Measurements from ENCODE around the gene KRTAP23-1. TPM values are rescaled to one million over a fixed set of nuclear protein-coding genes. Genes with fewer than 3 reads are reported as not detected.

KRTAP23-1 gene
- total RNA-seq (not detected), polyA plus RNA-seq (not detected)
- long read RNA-seq, donor 1: 0 reads
- long read RNA-seq, donor 2: 0 reads
- long read RNA-seq, donor 3: 0 reads
- long read RNA-seq, donor 4: 0 reads

DNA sequence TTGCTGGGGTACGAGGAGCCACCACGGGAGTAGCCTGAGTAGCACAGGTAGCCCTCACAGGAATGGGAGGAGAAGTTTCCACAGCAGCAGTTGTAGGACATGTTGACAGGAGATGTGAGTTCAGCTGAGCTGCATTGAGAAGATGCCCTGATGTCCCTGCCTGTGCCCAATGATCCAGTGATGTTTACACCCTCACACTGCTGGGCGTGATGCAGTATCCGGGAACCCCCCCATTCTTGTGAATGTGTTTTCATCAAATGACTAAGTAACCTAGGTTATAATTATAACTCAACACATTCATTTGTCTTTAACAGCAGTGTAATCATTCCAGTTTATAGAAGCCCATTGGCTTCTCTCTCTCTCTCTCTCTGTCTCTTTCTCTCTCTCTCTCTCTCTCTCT lies at the start of gene KRTAP23-1:
Gene KRTAP23-1 (minus strand): TSS at position 101 of the 400 bp plus-strand sequence. CDS start 0 bp downstream, at position 101.
- 89% methylated on average over 4 of the region's 4 CpGs for WGBS
- DNase-seq: no peak
- H3K27ac ChIP-seq (ENCODE audit: low read length): no peak within 1 kb of the TSS
- no peak for ATAC-seq
- no peak within 1 kb of the TSS for H3K4me3 ChIP-seq (ENCODE audit: low read length)
- H3K4me1 ChIP-seq (ENCODE audit: control insufficient read depth, insufficient read depth, low read length): no peaks in the 10 kb centered on the region
- no peaks in the 10 kb centered on the region for H3K9me3 ChIP-seq (ENCODE audit: control insufficient read depth, low read length)
- intact Hi-C loops (cut with DNase I): loop anchor here in 3 of 4 donors (10.0 kb wide), 3 partner anchors 86 to 736 kb away; partner anchors contain the start of gene KRTAP13-4 (in 1 of the 3)
- no peaks in the 10 kb centered on the region for H3K27me3 ChIP-seq (ENCODE audit: control insufficient read depth, insufficient read depth)

- Histone ChIP-seq H3K9me3 (ENCODE audit: control insufficient read depth, low read length) (no peaks in the 10 kb centered on the region), H3K27me3 (ENCODE audit: control insufficient read depth, insufficient read depth) (no peaks in the 10 kb centered on the region), H3K27ac (ENCODE audit: low read length) (no peak within 1 kb of the TSS), H3K4me1 (ENCODE audit: control insufficient read depth, insufficient read depth, low read length) (no peaks in the 10 kb centered on the region), H3K4me3 (ENCODE audit: low read length) (no peak within 1 kb of the TSS)
- 80% methylated on average over 4 of the region's 4 CpGs for WGBS
- DNase-seq (no peak), ATAC-seq (no peak)
- intact Hi-C loops (cut with DNase I): no loop called here
These were observed 47.3 kb upstream of the KRTAP23-1 start, which contains the start of gene KRTAP13-1 for GRCh38 chr21:30395731-30396130. Gene KRTAP13-1, plus strand, starts transcription at chr21:30396031. Its CDS starts 56 bp downstream, at chr21:30396087.

DNA sequence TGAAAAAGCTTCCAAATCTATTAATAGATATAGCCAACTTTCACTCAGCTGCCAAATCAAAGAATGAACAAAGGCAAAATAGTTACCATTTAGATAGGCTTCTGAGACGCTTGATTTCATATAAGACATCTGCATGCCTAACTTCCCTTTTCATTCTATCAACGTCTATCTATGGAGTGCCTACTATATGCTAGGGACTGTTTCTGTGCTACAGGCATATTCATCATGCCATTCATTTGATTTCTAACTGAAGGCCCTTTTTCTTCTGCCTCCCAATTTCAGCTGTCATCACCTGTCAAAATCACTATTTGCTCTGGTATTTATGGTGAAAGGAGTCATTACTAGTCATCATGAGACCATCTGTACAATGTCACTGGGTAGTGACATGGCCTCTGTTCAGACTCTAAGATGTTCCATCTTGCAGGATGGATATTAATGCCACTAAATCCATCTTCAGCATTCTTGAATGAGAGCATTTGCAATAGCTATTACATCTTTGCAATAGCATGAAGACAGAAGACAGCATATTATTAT lies 43.2 kb upstream of the KRTAP23-1 start:
- no peaks in the 10 kb centered on the region for H3K9me3 ChIP-seq (ENCODE audit: control insufficient read depth, low read length)
- ATAC-seq (no peak), DNase-seq (no peak)
- WGBS: 25% methylated on average over 2 of the region's 2 CpGs
- H3K27me3 ChIP-seq (ENCODE audit: control insufficient read depth, insufficient read depth): no peaks in the 10 kb centered on the region
- no peak overlapping the region for H3K4me3 ChIP-seq (ENCODE audit: low read length)
- intact Hi-C loops (cut with DNase I): no loop called here
- no peak overlapping the region for H3K27ac ChIP-seq (ENCODE audit: low read length)
- H3K4me1 ChIP-seq (ENCODE audit: control insufficient read depth, insufficient read depth, low read length): no peaks in the 10 kb centered on the region

DNA sequence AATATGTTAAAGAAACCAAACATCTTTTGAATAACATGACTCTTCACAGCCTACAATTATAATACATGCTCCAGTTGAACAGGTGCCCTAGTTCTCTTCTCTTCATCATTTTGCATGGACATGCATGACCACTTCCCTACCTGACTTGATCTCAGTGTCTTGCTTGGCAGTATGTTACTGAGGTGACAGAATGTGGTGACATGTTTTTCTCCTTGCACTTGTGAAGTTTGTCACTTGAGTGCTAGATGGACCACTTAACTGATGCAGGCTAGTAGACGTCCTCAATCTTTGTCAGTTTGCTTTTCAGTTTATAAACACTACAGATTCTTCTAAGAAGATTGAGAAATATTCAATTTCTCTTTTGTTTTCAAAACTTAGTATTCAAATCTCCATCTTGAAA lies 33.8 kb upstream of the KRTAP23-1 start:
- 27% methylated on average over 1 of the region's 1 CpG for WGBS
- intact Hi-C loops (cut with DNase I): no loop called here
- H3K27me3 ChIP-seq (ENCODE audit: control insufficient read depth, insufficient read depth): no peaks in the 10 kb centered on the region
- no peaks in the 10 kb centered on the region for H3K9me3 ChIP-seq (ENCODE audit: control insufficient read depth, low read length)
- no peak overlapping the region for H3K27ac ChIP-seq (ENCODE audit: low read length)
- ATAC-seq (no peak), DNase-seq (no peak)
- no peak overlapping the region for H3K4me3 ChIP-seq (ENCODE audit: low read length)
- H3K4me1 ChIP-seq (ENCODE audit: control insufficient read depth, insufficient read depth, low read length): no peaks in the 10 kb centered on the region

DNA sequence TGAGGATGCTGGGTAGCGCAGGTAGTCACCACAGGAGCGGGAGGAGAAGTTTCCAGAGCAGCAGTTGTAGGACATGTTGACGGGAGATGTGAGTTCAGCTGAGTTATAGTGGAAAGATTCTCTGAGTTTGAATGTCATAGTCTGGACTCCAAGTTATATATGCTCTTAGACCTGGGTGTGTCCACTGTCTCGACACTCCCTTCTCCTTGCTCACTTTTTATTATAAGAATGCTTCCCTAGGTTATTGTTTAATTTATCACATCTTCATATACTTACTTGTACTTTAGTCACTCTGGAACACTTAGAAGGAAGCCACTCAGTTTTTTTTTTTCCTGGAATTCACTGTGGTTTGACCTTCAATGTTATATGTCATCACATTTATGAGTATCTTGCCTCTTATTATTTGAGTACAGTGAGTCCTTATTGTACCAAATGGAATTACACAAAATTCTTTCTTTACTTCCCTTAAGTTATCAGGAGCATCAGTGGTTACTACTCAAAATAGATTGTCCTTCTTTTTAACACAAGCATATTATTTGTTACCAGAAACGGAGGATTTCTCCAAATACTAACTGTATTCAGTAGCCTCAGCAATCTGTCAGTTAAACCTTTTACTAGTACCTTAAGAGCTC lies 23.8 kb upstream of the KRTAP23-1 start, which contains the start of gene KRTAP13-2:
Gene KRTAP13-2 (minus strand): TSS at position 133 of the 632 bp plus-strand sequence. CDS start 58 bp downstream, at position 75.
- no peak for ATAC-seq
- 79% methylated on average over 5 of the region's 5 CpGs for WGBS

DNA sequence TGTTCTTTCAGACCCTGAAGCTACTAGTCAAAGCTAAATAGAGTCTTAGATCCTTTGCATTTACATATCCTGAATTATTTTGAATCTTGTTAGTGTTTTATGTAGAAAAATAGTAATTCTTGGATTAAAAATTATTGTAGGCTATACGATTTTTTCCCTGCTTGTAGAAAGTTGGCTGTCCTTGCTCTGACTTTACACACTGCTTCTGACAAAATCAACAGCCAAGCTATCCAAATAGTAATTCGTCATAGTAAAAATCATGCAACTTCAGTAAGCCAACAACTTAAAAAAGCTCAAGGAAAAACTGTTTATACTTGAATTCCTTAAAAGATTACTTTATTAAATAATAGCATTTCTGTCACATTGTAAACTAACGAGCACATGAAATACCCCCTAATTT lies 7.5 kb upstream of the KRTAP23-1 start:
- WGBS: 49% methylated on average over 3 of the region's 3 CpGs
- ATAC-seq (no peak), DNase-seq (no peak)
- no peak overlapping the region for H3K27ac ChIP-seq (ENCODE audit: low read length)
- H3K9me3 ChIP-seq (ENCODE audit: control insufficient read depth, low read length): no peaks in the 10 kb centered on the region
- H3K4me3 ChIP-seq (ENCODE audit: low read length): no peak overlapping the region
- no peaks in the 10 kb centered on the region for H3K4me1 ChIP-seq (ENCODE audit: control insufficient read depth, insufficient read depth, low read length)
- intact Hi-C loops (cut with DNase I): loop anchor here in 1 of 4 donors (5.0 kb wide), 1 partner anchor 66 kb away; no protein-coding TSS in a partner anchor
- no peaks in the 10 kb centered on the region for H3K27me3 ChIP-seq (ENCODE audit: control insufficient read depth, insufficient read depth)

More for the DNA sequence above, 23.8 kb upstream of the KRTAP23-1 start, which contains the start of gene KRTAP13-2:
- intact Hi-C loops (cut with DNase I): no loop called here
- H3K27me3 ChIP-seq (ENCODE audit: control insufficient read depth, insufficient read depth): no peaks in the 10 kb centered on the region
- no peaks in the 10 kb centered on the region for H3K9me3 ChIP-seq (ENCODE audit: control insufficient read depth, low read length)
- no peak for DNase-seq
- no peak within 1 kb of the TSS for H3K27ac ChIP-seq (ENCODE audit: low read length)
- no peaks in the 10 kb centered on the region for H3K4me1 ChIP-seq (ENCODE audit: control insufficient read depth, insufficient read depth, low read length)
- no peak within 1 kb of the TSS for H3K4me3 ChIP-seq (ENCODE audit: low read length)

DNA sequence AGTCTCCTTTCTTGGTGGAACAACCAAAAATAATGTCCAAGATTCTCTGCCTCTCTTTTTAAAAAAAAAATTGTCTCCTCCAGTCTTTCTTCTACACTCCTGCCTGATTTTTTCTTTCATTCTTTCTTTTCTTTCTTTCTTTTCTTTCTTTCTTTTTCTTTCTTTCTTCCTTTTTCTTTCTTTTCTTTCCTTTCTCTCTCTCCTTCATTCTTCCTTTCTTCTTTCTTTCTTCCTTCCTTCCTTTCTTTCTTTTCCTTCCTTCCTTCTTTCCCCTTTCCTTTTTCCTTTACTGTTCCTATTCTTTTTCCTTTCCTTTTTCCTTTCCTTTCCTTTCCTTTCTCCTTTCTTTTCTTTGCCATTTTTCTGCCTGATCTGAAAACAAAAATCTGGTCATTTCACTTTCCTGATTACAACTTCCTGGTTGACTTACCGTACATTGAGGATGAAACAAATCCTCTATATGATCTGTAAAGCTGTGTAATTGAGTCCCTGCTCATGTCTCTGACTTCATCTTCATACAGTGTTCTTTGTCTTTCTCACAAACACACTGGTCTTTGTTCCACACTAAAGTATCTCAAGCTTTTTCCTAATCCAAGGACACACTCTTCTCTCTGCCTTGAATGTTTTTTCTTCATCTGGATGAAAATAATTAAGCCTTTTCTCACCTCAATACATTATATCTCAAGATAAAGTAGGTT lies 6.1 kb upstream of the KRTAP23-1 start:
- intact Hi-C loops (cut with DNase I): loop anchor here in 1 of 4 donors (5.0 kb wide), 1 partner anchor 68 kb away; no protein-coding TSS in a partner anchor
- H3K4me1 ChIP-seq (ENCODE audit: control insufficient read depth, insufficient read depth, low read length): no peaks in the 10 kb centered on the region
- no peaks in the 10 kb centered on the region for H3K27me3 ChIP-seq (ENCODE audit: control insufficient read depth, insufficient read depth)
- DNase-seq: no peak
- no peaks in the 10 kb centered on the region for H3K9me3 ChIP-seq (ENCODE audit: control insufficient read depth, low read length)
- 71% methylated on average over 1 of the region's 1 CpG for WGBS
- no peak for ATAC-seq
- no peak overlapping the region for H3K27ac ChIP-seq (ENCODE audit: low read length)
- H3K4me3 ChIP-seq (ENCODE audit: low read length): no peak overlapping the region

DNA sequence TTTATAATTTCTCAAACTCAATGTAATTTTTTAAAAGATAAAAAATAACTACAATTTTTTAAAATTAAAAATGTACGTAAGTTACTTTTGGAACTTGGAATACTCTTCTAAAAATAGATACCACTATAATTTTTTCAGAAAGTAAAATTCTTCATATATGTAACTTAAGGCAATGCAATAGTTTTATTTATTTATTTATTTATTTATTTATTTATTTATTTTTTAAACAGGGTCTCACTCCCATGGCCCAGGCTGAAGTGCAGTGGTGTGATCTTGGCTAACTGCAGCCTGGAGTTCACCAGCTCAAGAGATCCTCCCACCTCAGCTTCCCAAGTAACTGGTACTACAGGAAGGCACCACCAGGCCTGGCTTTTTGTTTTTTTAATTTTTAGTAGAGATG lies 3.1 kb upstream of the KRTAP23-1 start:
- no peak overlapping the region for H3K27ac ChIP-seq (ENCODE audit: low read length)
- no peaks in the 10 kb centered on the region for H3K9me3 ChIP-seq (ENCODE audit: control insufficient read depth, low read length)
- 94% methylated on average over 1 of the region's 1 CpG for WGBS
- H3K4me1 ChIP-seq (ENCODE audit: control insufficient read depth, insufficient read depth, low read length): no peaks in the 10 kb centered on the region
- no peak overlapping the region for H3K4me3 ChIP-seq (ENCODE audit: low read length)
- ATAC-seq: no peak
- H3K27me3 ChIP-seq (ENCODE audit: control insufficient read depth, insufficient read depth): no peaks in the 10 kb centered on the region
- intact Hi-C loops (cut with DNase I): no loop called here
- DNase-seq: no peak

DNA sequence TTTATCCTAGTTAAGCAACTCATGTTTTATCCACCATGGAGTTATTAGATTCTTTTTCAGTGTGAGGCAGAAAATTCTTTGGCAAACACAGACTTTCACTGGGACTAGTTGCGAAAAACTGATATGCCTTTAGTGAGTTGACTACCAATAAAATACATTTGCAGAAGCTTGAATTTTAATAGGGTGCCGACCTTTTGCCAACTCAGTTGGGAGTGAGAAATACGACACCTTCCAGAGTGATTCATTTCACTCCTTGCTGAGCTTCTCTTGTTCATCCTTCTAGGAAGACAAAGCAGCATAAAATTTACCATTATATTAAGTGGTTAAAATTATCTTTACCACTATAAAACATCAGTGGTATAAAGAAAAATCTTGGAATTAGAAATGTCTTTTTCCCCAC lies 1.2 kb upstream of the KRTAP23-1 start:
- ATAC-seq: no peak
- no peaks in the 10 kb centered on the region for H3K4me1 ChIP-seq (ENCODE audit: control insufficient read depth, insufficient read depth, low read length)
- H3K27ac ChIP-seq (ENCODE audit: low read length): no peak overlapping the region
- H3K9me3 ChIP-seq (ENCODE audit: control insufficient read depth, low read length): no peaks in the 10 kb centered on the region
- DNase-seq: no peak
- intact Hi-C loops (cut with DNase I): loop anchor here in 3 of 4 donors (10.0 kb wide), 3 partner anchors 85 to 735 kb away; partner anchors contain the start of gene KRTAP13-4 (in 1 of the 3)
- WGBS: 29% methylated on average over 3 of the region's 3 CpGs
- no peak overlapping the region for H3K4me3 ChIP-seq (ENCODE audit: low read length)
- H3K27me3 ChIP-seq (ENCODE audit: control insufficient read depth, insufficient read depth): no peaks in the 10 kb centered on the region

- Histone ChIP-seq H3K9me3 (ENCODE audit: control insufficient read depth, low read length) (no peaks in the 10 kb centered on the region), H3K4me3 (ENCODE audit: low read length) (no peak overlapping the region), H3K27me3 (ENCODE audit: control insufficient read depth, insufficient read depth) (no peaks in the 10 kb centered on the region), H3K27ac (ENCODE audit: low read length) (no peak overlapping the region), H3K4me1 (ENCODE audit: control insufficient read depth, insufficient read depth, low read length) (no peaks in the 10 kb centered on the region)
- 75% methylated on average over 2 of the region's 2 CpGs for WGBS
- intact Hi-C loops (cut with DNase I): loop anchor here in 3 of 4 donors (10.0 kb wide), 3 partner anchors 90 to 740 kb away; partner anchors contain the start of gene KRTAP13-4 (in 1 of the 3)
- DNase-seq: no peak
- ATAC-seq: no peak
These were observed 3.4 kb downstream of the KRTAP23-1 start for GRCh38 chr21:30345014-30345413.
